ENCODE results near the gene GREB1L. TPM values are rescaled to one million over a fixed set of nuclear protein-coding genes. Genes with fewer than 3 reads are reported as not detected.
"Not testable (repeated sequence)": the region's sequence is repeated elsewhere in the genome, so short reads cannot be mapped to it uniquely, and the experiment has no call there.

The GREB1L gene
- total RNA-seq, 2 donors from 2014 or later, result 0.20 to 0.58 TPM

DNA sequence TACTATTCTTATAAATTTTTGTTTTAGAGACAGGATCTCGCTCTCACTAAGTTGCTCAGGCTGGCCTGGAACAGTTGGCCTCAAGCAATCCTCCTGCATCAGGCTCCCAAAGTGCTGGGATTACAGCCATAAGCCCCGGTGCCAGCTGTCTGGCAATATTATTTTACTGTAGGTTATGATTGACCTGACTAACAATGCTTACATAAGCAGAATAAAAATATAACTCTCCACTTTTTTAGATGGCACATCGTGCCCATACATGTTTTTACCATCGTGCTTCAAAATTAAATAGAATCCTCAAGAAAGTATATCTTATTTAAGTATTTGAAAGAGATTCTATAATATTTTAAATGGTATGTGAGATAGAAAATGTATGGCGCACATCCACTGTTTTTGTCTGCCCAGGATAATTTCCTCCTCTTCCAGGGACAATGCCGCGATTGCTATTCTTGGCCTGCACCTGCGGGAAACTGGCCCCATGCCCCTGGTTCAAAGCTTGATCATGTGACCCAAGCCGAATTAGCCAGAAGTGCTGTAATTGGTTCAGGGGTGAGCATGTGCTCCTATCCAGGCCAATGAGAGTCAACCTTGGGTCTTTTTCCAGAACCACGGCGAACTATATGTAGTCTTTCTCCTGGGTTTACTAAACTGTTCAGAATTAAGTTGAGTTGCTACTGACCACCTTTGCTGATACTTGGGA is 38.3 kb upstream of the GREB1L start:
- H3K36me3 ChIP-seq, result no peaks in the 10 kb centered on the region
- H3K4me1 ChIP-seq, result no peaks in the 10 kb centered on the region
- no peak for DNase-seq
- no peak overlapping the region for H3K9ac ChIP-seq (ENCODE audit: low read depth in 2 of 2, low read length in 2 of 2)
- no peaks in the 10 kb centered on the region for H3K9me3 ChIP-seq
- no peak overlapping the region for H3K27ac ChIP-seq
- no peak overlapping the region for H3K4me3 ChIP-seq
- intact Hi-C loops (cut with DNase I), result loop anchor here (10.0 kb wide), 1 partner anchor 51 kb away; no protein-coding TSS in a partner anchor
- TF ChIP-seq, protein P1, sequence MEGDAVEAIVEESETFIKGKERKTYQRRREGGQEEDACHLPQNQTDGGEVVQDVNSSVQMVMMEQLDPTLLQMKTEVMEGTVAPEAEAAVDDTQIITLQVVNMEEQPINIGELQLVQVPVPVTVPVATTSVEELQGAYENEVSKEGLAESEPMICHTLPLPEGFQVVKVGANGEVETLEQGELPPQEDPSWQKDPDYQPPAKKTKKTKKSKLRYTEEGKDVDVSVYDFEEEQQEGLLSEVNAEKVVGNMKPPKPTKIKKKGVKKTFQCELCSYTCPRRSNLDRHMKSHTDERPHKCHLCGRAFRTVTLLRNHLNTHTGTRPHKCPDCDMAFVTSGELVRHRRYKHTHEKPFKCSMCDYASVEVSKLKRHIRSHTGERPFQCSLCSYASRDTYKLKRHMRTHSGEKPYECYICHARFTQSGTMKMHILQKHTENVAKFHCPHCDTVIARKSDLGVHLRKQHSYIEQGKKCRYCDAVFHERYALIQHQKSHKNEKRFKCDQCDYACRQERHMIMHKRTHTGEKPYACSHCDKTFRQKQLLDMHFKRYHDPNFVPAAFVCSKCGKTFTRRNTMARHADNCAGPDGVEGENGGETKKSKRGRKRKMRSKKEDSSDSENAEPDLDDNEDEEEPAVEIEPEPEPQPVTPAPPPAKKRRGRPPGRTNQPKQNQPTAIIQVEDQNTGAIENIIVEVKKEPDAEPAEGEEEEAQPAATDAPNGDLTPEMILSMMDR (IDR thresholded peaks at IDR 0.05), result no peak
- no peaks in the 10 kb centered on the region for H3K27me3 ChIP-seq

DNA sequence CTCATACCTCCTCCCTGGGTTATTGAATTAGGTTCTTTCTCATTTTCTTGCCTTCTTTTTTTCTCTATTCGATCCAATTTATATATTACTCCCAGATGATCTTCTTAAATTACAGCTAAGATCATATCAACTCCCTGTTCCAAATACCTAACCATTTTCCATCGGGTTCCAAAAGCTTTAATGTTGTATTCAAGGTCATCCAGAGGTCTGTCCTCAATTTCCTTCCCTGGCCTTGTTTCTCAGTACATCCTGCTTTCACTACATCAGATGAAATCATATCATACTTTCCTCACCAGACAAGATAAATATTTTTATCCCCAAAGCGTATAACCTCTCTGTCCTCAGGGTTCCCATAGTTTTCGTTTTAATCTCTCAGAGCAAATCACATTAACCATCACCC is 36.3 kb upstream of the GREB1L start:
- H3K4me1 ChIP-seq, result no peaks in the 10 kb centered on the region
- no peaks in the 10 kb centered on the region for H3K27me3 ChIP-seq
- intact Hi-C loops (cut with DNase I), result loop anchor here (10.0 kb wide), 1 partner anchor 49 kb away; no protein-coding TSS in a partner anchor
- no peak for DNase-seq
- no peak overlapping the region for H3K4me3 ChIP-seq
- no peaks in the 10 kb centered on the region for H3K9me3 ChIP-seq
- H3K36me3 ChIP-seq, result no peaks in the 10 kb centered on the region
- no peak overlapping the region for H3K27ac ChIP-seq
- TF ChIP-seq, protein P1 (IDR thresholded peaks at IDR 0.05), result no peak
- no peak overlapping the region for H3K9ac ChIP-seq (ENCODE audit: low read depth in 2 of 2, low read length in 2 of 2)

DNA sequence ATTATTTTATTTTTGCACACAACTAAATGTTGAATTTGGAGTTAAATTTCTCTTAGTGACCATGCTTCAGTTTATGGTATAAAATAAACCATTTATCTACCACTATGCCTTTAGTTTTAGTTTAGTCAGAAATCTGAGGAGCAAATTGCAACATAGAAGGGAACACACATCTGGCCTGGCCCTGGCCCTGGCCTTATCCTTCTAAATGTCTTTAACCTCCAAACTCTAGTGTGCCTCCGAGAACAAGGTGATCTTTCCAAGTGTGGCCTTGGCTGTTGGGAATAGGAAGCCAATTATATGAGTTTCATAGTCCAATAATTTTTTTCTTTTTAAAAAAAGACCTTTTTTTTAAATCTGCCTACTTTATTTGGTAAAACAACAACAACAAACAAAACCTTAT is 31.8 kb upstream of the GREB1L start:
- Histone ChIP-seq H3K4me1 (no peaks in the 10 kb centered on the region), H3K4me3 (no peak overlapping the region), H3K36me3 (no peaks in the 10 kb centered on the region), H3K27ac (no peak overlapping the region), H3K27me3 (no peaks in the 10 kb centered on the region), H3K9ac (ENCODE audit: low read depth in 2 of 2, low read length in 2 of 2) (no peak overlapping the region), H3K9me3 (no peaks in the 10 kb centered on the region)
- no peak for DNase-seq
- TF ChIP-seq, protein P1 (IDR thresholded peaks at IDR 0.05), result no peak
- intact Hi-C loops (cut with DNase I), result no loop called here

DNA sequence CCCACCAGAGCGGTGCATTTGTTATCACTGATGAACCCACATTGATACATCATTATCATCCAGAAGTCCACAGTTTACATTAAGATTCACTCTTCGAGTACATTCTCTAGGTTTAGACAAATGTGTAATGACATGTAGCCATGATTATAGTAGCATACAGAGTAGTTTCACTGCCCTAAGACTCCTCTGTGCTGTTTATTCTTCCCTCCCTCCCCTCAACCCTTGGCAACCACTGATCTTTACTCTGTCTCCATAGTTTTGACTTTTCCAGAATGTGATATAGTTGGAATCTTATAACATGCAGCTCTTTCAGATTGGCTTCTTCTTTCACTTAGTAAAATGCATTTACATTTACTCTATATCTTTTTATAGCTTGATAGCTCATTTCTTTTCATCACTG is 31.2 kb upstream of the GREB1L start:
- H3K9me3 ChIP-seq, result no peaks in the 10 kb centered on the region
- no peak overlapping the region for H3K4me3 ChIP-seq
- no peaks in the 10 kb centered on the region for H3K36me3 ChIP-seq
- H3K9ac ChIP-seq (ENCODE audit: low read depth in 2 of 2, low read length in 2 of 2), result no peak overlapping the region
- H3K27me3 ChIP-seq, result no peaks in the 10 kb centered on the region
- H3K27ac ChIP-seq, result no peak overlapping the region
- TF ChIP-seq, protein P1 (IDR thresholded peaks at IDR 0.05), result no peak
- DNase-seq, result no peak
- H3K4me1 ChIP-seq, result no peaks in the 10 kb centered on the region
- intact Hi-C loops (cut with DNase I), result no loop called here

DNA sequence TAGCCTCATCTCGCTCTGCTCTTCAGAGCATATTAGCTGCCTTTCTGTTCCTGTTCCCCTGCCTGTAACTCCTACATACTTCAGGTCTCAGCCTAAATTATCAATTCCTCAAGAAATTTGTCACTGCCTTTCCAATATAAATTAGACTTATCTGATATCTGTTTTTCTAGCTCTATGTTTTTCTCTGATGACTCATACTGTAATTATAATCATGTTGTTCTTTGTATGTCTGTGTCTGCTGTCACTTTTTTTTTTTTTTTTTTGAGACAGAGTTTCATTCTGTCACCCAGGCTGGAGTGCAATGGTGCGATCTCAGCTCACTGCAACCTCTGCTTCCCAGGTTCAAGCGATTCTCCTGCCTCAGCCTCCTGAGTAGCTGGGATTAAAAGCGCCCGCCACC is 27.6 kb upstream of the GREB1L start:
- DNase-seq; H3K9ac ChIP-seq (ENCODE audit: low read depth in 2 of 2, low read length in 2 of 2); H3K27me3 ChIP-seq; intact Hi-C loops (cut with DNase I); H3K36me3 ChIP-seq; H3K4me1 ChIP-seq; H3K27ac ChIP-seq; H3K4me3 ChIP-seq; H3K9me3 ChIP-seq: not testable (repeated sequence)

DNA sequence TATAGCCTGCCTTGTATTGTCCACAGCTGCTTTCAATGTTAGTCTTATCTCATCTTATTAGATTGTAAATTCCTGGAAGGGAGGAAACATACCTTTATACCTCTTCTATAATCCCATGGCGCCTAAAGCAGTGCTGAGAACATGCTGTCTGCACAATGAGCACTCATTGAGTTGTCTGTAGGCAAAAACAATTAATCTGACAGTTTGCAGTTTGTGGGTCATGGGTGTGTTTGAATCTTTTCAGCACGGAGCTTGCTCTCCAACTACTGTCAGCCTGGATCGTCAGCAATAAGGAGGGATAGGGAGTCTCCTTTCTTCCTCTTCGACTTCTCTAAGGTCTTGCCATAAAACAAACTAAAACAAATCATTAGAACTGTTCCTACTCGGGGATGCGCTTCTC is 26.5 kb upstream of the GREB1L start:
- no peaks in the 10 kb centered on the region for H3K4me1 ChIP-seq
- no peak for DNase-seq
- H3K27me3 ChIP-seq, result no peaks in the 10 kb centered on the region
- H3K36me3 ChIP-seq, result no peaks in the 10 kb centered on the region
- TF ChIP-seq, protein P1 (IDR thresholded peaks at IDR 0.05), result no peak
- no peak overlapping the region for H3K9ac ChIP-seq (ENCODE audit: low read depth in 2 of 2, low read length in 2 of 2)
- intact Hi-C loops (cut with DNase I), result no loop called here
- no peak overlapping the region for H3K4me3 ChIP-seq
- no peaks in the 10 kb centered on the region for H3K9me3 ChIP-seq
- H3K27ac ChIP-seq, result no peak overlapping the region

All from colonic mucosa (tissue), 4 donors.